NOMO-1 (cell line): ENCODE measurements around the gene ZNF284.
A peak's percentile ranks its signal among the peaks of the same experiment; 100 is the strongest.

Experiments
- DNase-seq, 2 experiments: peaks; one replicate each; lab custom pipeline; 2025; ENCODE audit not compliant: unreplicated experiment in 2 of 2; lab: John Stamatoyannopoulos, UW

Gene ZNF284

GRCh38 chr19:44071824-44072542 is at the start of gene ZNF284:
Gene ZNF284, plus strand, starts transcription at chr19:44072159. Its CDS starts 4,231 bp downstream, at chr19:44076390.
- DNase-seq: peak; percentile 76 to 82

- no peak for DNase-seq
Measured at GRCh38 chr19:44024900-44025216, 47.1 kb upstream of the ZNF284 start.

- peak; percentile 67 to 89 for DNase-seq
Measured at GRCh38 chr19:44025217-44025936, 46.6 kb upstream of the ZNF284 start, which contains the start of gene ZNF222. Gene ZNF222, plus strand, starts transcription at chr19:44025379. Its CDS starts 58 bp downstream, at chr19:44025437.

GRCh38 chr19:44026622-44027021 is 45.3 kb upstream of the ZNF284 start:
- no peak for DNase-seq

- DNase-seq: no peak
Measured at GRCh38 chr19:44032001-44032610, 39.9 kb upstream of the ZNF284 start.

GRCh38 chr19:44042147-44042546 is 29.8 kb upstream of the ZNF284 start:
- DNase-seq: no peak

- DNase-seq: no peak
Measured at GRCh38 chr19:44050740-44051649, 21.0 kb upstream of the ZNF284 start.

GRCh38 chr19:44051650-44052402 is 20.1 kb upstream of the ZNF284 start, which contains the start of gene ZNF223:
Gene ZNF223, plus strand, starts transcription at chr19:44052036. Its CDS starts 3,141 bp downstream, at chr19:44055177.
- peak; percentile 58 to 59 for DNase-seq

- no peak for DNase-seq
Measured at GRCh38 chr19:44055870-44056269, 16.1 kb upstream of the ZNF284 start.

GRCh38 chr19:44059229-44059628 is 12.7 kb upstream of the ZNF284 start:
- no peak for DNase-seq

GRCh38 chr19:44061038-44061437 is 10.9 kb upstream of the ZNF284 start:
- DNase-seq: no peak

- no peak for DNase-seq
Measured at GRCh38 chr19:44066305-44066704, 5.7 kb upstream of the ZNF284 start.

GRCh38 chr19:44069415-44069814 is 2.5 kb upstream of the ZNF284 start:
- no peak for DNase-seq

- no peak for DNase-seq
Measured at GRCh38 chr19:44072543-44073401, 813 bp downstream of the ZNF284 start.

GRCh38 chr19:44076325-44076724 is 4.4 kb downstream of the ZNF284 start:
- DNase-seq: no peak

GRCh38 chr19:44092108-44092507 is 20.1 kb downstream of the ZNF284 start:
- DNase-seq: no peak

GRCh38 chr19:44093931-44094765 is 22.2 kb downstream of the ZNF284 start, which contains the start of gene ZNF224:
Gene ZNF224, plus strand, starts transcription at chr19:44094361. Its CDS starts 3,513 bp downstream, at chr19:44097874.
- peak; percentile 84 to 86 for DNase-seq

- DNase-seq: no peak
Measured at GRCh38 chr19:44107751-44108150, 35.8 kb downstream of the ZNF284 start.
